GDM1 (cell line): ENCODE data around the gene DHX36.

Experiments used
- DNase-seq: peaks from one replicate; lab custom pipeline; 2025; lab: John Stamatoyannopoulos, UW

Gene DHX36

DNA sequence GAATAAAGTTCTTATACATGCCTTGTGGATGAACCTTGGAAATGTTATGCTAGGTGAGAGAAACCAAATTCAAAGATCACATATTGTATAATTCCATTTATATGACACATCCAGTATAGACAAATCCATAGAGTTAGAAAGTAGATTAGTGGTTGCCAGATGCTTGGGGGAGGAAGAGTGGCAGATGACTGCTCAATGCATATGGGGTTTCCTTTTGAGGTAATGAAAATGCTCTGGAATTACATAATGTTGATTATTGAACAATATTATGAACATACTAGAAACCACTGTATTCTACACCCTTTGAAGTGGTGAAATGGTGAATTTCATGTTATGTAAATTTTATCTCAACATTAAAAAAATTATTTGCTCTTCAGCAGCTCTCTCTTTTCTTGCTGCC lies 100.8 kb downstream of the DHX36 start:
- DNase-seq: no peak
